HG02852 (cell line): ENCODE results near the gene ZBTB40.
A peak's percentile ranks its signal among the peaks of the same experiment; 100 is the strongest.

Source experiments
- ATAC-seq: cut with Tn5 transposase; IDR thresholded peaks from one replicate; pipeline ENCODE4 v1.9.1; 2021; ENCODE audit warnings: mild to moderate bottlenecking, moderate library complexity; ENCODE audit not compliant: unreplicated experiment

The ZBTB40 gene

GRCh38 chr1:22451702-22452480 is at the start of gene ZBTB40:
Gene ZBTB40, plus strand, starts transcription at chr1:22451851. Its CDS starts 38,098 bp downstream, at chr1:22489949.
- peak; percentile 86 for ATAC-seq

GRCh38 chr1:22402356-22403053 is 49.1 kb upstream of the ZBTB40 start:
- no peak for ATAC-seq

DNA sequence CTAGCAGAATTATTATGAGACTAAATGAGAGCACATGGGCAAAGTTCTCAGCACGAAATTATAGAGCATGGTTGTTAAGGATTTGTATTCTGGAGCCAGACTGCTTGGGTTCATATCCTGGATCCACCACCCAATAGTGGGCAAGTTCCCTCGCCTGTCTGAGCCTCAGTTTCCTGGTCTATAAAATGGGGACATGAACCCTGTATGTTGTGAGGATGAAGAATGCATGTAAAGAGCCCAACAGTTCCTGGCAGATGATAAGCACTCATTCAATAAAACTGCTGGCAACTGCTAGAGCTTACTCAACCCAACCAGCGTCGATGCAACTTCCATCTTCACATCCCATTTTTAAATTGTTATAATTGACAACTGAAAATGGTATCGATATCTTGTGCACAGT is 47.2 kb upstream of the ZBTB40 start:
- ATAC-seq: no peak

DNA sequence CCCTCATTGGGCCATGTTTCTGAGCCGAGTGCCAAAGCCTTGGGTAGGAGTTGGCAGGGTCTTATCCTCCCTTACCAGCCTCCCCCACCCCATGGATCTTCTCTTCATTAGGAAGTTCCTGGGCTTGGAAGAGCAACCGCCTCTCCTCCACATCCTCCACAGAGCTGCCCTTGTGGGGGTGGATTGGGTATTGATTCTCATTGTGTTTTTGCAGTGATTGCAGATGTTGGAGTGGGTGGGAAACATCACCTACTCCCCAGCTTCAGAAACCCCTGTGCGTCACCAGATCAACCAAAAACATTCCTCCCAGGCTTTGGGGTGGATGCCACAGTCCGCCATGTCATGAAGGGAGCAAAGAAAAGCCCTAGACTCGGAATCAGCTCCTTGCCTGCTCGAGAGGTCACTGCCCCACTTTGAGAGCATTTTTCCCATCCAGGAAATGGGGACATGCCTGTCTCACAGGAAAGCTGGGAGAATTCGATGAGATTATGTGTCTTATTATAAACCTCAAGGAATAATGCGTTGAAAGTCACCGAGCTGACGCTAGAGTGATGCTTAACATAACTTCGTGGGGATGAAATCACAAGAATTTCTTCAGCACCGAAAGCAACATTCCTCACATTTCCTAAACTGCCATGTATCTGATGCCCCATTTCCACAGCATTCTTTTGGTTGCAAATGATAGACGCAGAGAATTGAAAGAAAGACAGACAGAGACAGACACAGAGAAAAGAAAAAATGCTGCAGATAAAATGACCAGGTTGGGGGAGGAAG is 44.7 kb upstream of the ZBTB40 start:
- no peak for ATAC-seq

DNA sequence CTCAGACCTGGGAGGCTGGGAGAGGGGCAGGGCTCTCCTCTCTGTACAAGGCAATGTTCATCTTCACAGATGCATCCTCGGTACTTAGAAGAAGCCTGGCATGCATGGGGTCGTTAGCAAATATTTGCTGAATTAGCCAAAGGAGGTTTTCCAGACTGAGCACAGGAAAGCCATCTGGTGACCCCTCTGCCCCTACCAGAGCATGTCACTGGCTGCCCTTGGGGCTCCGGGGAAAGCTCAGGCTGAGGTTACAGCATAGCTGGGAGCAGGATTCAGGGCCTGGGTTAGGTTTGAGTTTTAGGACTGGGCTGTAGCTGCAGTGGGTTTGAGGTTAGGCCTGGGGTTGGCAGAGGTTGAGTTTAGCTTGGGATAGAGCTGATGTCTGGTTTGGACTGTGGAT is 43.4 kb upstream of the ZBTB40 start:
- ATAC-seq: no peak

GRCh38 chr1:22410401-22410800 is 41.2 kb upstream of the ZBTB40 start:
- no peak for ATAC-seq

DNA sequence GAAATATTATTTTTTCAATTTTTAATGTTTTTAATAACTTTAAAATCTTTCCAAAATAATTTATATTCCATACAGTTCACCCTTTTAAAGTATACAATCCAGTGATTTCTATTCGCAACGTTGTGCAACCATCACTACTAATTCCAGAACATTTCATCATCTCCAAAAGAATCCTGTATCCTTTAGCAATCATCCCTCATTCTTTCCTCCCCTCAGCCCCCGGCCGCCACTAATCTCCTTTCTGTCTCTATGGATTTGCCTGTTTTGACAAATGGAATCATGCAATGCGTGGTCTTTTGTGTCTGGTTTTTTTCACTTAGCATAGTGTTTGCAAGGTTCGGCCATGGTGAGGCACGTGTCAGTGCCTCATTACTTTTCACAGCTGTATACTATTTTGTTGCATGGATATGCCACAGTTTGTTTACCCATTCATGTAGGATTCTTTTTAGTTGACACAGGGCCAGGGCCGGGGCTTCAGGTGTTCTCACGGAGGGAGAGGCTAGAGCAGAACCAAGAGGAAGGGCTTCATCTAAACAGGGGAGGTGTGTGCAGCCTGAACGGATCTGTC is 40.6 kb upstream of the ZBTB40 start:
- ATAC-seq: no peak

DNA sequence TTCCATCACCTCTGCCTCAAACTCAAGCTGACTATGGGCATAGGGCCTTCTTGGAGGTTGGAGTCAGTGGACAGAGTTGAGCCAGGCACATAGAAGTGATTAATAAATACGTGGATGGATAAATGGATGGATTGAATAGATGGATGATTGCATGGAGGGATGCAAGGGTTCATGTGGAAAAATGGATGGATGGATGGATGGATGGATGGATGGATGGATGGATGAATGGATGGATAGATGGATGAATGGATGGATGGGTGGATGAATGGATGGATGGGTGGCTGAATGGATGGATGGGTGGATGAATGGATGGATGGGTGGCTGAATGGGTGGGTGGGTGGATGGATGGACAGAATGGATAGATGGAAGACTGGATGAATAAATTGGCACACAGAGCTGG is 40.1 kb upstream of the ZBTB40 start:
- no peak for ATAC-seq

GRCh38 chr1:22412932-22413727 is 38.5 kb upstream of the ZBTB40 start:
- ATAC-seq: no peak

- ATAC-seq: no peak
These were observed 37.9 kb upstream of the ZBTB40 start for GRCh38 chr1:22413799-22414198.

DNA sequence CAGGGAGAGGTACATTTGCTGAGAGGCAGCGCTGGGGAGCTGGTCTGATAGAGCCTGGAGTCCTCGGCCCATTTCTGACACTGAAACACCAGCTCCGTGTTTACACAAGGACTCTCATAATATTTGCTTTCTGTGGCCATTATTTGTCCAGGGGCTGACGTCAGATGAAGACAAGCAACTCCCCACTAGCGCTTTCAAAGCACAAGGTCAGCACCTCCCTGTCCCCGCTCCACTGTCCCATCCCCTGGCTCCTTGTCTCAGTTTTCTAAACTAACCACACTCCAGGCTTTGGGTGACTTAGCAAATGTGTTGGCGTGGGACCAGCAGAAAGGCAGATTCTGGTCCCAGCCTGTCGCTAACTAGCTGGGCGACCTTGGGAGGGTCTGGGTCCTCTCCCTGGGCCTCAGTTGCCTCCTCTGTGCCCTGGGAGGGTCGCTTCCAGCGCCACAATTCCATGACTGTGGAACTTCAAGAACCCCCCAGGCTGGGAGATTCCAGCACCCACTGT is 37.4 kb upstream of the ZBTB40 start:
- no peak for ATAC-seq

- ATAC-seq: no peak
These were observed 36.2 kb upstream of the ZBTB40 start for GRCh38 chr1:22415489-22415888.

- no peak for ATAC-seq
These were observed 34.8 kb upstream of the ZBTB40 start for GRCh38 chr1:22416555-22417454.

DNA sequence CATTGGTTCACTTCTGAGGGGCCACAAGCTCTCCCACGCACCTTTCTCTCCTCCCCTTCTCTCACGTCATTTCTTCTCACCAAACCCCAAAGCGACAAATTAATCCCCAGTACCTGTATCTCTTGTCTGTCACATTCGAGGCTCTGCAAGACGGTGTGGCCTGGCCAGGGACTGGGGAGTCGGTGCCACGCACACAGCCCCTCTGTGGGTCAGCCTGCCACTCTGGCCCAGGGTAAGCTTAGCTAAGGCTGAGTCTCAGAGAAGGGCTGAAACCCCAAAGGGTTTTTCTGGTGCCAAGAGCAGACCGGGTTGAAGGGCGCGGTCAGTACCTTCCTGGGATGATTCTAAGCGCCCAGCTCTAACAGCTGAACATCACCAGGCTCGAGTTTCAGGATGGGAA is 34.2 kb upstream of the ZBTB40 start:
- no peak for ATAC-seq

DNA sequence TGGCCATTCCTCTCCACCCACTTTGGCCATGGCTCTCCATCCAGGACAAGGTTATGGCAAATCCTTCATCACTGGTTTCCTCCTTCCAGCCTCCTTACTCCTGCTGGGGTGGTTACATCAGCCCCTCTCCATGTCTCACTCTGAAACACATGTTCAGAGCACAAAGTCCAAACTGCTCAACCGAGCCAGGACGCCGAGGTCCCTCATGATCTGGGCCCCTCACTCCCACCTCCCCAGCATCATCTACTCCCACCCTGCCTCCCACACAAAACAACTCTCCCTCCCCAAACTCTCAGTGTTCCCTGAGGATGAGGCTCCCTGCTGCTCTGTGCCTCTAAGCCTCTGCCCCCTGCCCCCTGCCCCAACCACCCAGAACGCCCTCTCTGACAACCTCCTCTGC is 33.3 kb upstream of the ZBTB40 start:
- ATAC-seq: no peak

- no peak for ATAC-seq
These were observed 32.7 kb upstream of the ZBTB40 start for GRCh38 chr1:22418933-22419382.

- no peak for ATAC-seq
These were observed 31.1 kb upstream of the ZBTB40 start for GRCh38 chr1:22420455-22421053.

GRCh38 chr1:22426781-22427180 is 24.9 kb upstream of the ZBTB40 start:
- ATAC-seq: no peak

DNA sequence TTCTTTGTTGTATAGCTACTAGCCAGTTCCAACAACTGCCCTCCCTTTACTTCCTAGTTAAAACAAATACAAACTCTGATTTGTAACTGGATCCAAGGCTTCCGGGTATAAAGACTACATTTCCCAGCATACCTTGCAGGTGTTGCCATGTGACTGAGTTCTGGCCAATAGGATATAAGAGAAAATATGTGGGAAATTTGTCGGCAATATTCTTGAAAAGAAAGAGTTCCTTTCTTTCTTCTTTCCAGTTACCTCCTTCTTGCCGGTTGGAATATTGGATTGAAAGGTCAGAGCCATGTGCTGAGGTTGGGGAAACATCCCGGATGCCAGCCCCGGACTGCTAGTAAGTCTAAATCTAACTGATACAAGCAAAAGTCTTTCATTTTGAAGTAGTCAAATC is 23.0 kb upstream of the ZBTB40 start:
- ATAC-seq: no peak
